SU-DHL-6 (cell line): ENCODE data around the gene SMYD1.

Source experiments
- H2AFZ ChIP-seq: fragments of 200-600 bp; sonication (generic); 2 replicates; pipeline ENCODE4 v1.6.1; 2014; ENCODE audit warnings: low read depth, mild to moderate bottlenecking, moderate library complexity, mixed read lengths, antibody characterized with exemption, low read length; ENCODE audit not compliant: severe bottlenecking
- H3F3A ChIP-seq: fragments of 200-600 bp; shearing (Covaris generic); 2 replicates; pipeline ENCODE4 v1.6.0; 2016; ENCODE audit warnings: antibody characterized with exemption, mild to moderate bottlenecking; ENCODE audit not compliant: insufficient read depth
- H3K27ac ChIP-seq: fragments of 200-600 bp; sonication (generic); 2 replicates; pipeline ENCODE4 v1.5.1; 2016; ENCODE audit warnings: low read depth, mild to moderate bottlenecking, low read length, moderate library complexity, mixed read lengths
- H3K27me3 ChIP-seq: fragments of 200-600 bp; sonication (generic), shearing (Covaris generic); 2 replicates; pipeline ENCODE4 v1.6.0; 2014; ENCODE audit warnings: mild to moderate bottlenecking, low read length
- H3K36me3 ChIP-seq: fragments of 200-600 bp; sonication (generic); 2 replicates; pipeline ENCODE4 v1.6.1; 2014; ENCODE audit warnings: mild to moderate bottlenecking, low read length, mixed read lengths
- H3K4me2 ChIP-seq: fragments of 300-600, 200-600 bp; shearing (Covaris generic), sonication (generic); 2 replicates; pipeline ENCODE4 v1.6.0; 2014; ENCODE audit warnings: low read length, low read depth, mild to moderate bottlenecking; ENCODE audit not compliant: poor library complexity, severe bottlenecking
- H3K4me3 ChIP-seq: fragments of 200-600 bp; sonication (generic); 2 replicates; pipeline ENCODE4 v1.5.1; 2014; ENCODE audit warnings: antibody characterized with exemption, low read length, mild to moderate bottlenecking, mixed read lengths; ENCODE audit not compliant: insufficient read depth, poor library complexity, severe bottlenecking
- H3K79me2 ChIP-seq: fragments of 200-600 bp; sonication (generic); 2 replicates; pipeline ENCODE4 v1.6.1; 2014; ENCODE audit warnings: mild to moderate bottlenecking, low read length, moderate library complexity; ENCODE audit not compliant: insufficient read depth
- H3K9ac ChIP-seq: fragments of 200-600 bp; sonication (generic); 2 replicates; pipeline ENCODE4 v1.7.0; 2014; ENCODE audit warnings: mild to moderate bottlenecking, low read length
- H3K9me2 ChIP-seq: fragments of 200-600 bp; sonication (generic); replicated peaks from 2 replicates; pipeline ENCODE4 v1.6.1; 2014; ENCODE audit warnings: low read length; ENCODE audit not compliant: insufficient read depth
- H3K9me3 ChIP-seq: fragments of 200-600 bp; sonication (generic); 2 replicates; pipeline ENCODE4 v1.6.1; 2014; ENCODE audit warnings: low read length, mixed read lengths; ENCODE audit not compliant: insufficient read depth
- H4K20me1 ChIP-seq: fragments of 200-600 bp; sonication (generic); 2 replicates; pipeline ENCODE4 v1.6.1; 2014; ENCODE audit warnings: low read depth, mild to moderate bottlenecking, antibody characterized with exemption, low read length, moderate library complexity, mixed read lengths
- EZH2phosphoT487 ChIP-seq: fragments of 200-600 bp; sonication (generic), shearing (Covaris generic); conservative IDR thresholded peaks from 2 replicates; pipeline ENCODE4 v1.6.1; 2018; ENCODE audit warnings: mild to moderate bottlenecking, antibody characterized with exemption, low read length, moderate library complexity, mixed read lengths
- TF ChIP-seq, protein P1 (sequence below): fragments of 200-600 bp; sonication (generic); IDR thresholded peaks from one replicate; pipeline ENCODE4 v1.5.1; 2017; ENCODE audit warnings: antibody characterized with exemption, mild to moderate bottlenecking, low read length, moderate library complexity; ENCODE audit not compliant: insufficient read depth, poor library complexity, severe bottlenecking

Gene SMYD1

DNA sequence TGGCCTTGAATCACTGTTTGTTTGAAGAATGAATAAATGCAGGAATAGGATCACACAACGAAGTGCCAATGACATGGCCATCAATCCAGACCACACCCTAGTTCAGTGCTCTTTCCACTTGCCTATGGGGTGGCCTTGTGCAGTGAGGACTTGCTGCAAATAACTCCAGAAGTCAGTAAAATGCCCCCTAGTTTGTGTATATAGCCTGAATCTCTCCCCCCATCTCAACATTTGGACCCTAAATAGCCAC is 59.9 kb downstream of the SMYD1 start:
- H4K20me1 ChIP-seq, result no peaks in the 10 kb centered on the region
- no peak overlapping the region for H3K4me2 ChIP-seq
- H3K27ac ChIP-seq, result no peak overlapping the region
- H3K4me3 ChIP-seq, result no peak overlapping the region
- H3K36me3 ChIP-seq, result no peaks in the 10 kb centered on the region
- no peaks in the 10 kb centered on the region for H3K9me3 ChIP-seq
- H3K79me2 ChIP-seq, result no peaks in the 10 kb centered on the region
- no peak overlapping the region for H2AFZ ChIP-seq
- no peaks in the 10 kb centered on the region for H3K9me2 ChIP-seq
- H3K9ac ChIP-seq, result no peak overlapping the region
- TF ChIP-seq, protein P1, sequence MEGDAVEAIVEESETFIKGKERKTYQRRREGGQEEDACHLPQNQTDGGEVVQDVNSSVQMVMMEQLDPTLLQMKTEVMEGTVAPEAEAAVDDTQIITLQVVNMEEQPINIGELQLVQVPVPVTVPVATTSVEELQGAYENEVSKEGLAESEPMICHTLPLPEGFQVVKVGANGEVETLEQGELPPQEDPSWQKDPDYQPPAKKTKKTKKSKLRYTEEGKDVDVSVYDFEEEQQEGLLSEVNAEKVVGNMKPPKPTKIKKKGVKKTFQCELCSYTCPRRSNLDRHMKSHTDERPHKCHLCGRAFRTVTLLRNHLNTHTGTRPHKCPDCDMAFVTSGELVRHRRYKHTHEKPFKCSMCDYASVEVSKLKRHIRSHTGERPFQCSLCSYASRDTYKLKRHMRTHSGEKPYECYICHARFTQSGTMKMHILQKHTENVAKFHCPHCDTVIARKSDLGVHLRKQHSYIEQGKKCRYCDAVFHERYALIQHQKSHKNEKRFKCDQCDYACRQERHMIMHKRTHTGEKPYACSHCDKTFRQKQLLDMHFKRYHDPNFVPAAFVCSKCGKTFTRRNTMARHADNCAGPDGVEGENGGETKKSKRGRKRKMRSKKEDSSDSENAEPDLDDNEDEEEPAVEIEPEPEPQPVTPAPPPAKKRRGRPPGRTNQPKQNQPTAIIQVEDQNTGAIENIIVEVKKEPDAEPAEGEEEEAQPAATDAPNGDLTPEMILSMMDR, result no peak
- no peak for TF ChIP-seq EZH2phosphoT487
- H3F3A ChIP-seq, result no peaks in the 10 kb centered on the region
- no peaks in the 10 kb centered on the region for H3K27me3 ChIP-seq

- H3K4me2 ChIP-seq, result no peak within 1 kb of the TSS
- no peak within 1 kb of the TSS for H2AFZ ChIP-seq
- H3F3A ChIP-seq, result no peaks in the 10 kb centered on the region
- no peaks in the 10 kb centered on the region for H3K9me2 ChIP-seq
- no peaks in the 10 kb centered on the region for H3K36me3 ChIP-seq
- no peak for TF ChIP-seq EZH2phosphoT487
- H4K20me1 ChIP-seq, result no peaks in the 10 kb centered on the region
- no peaks in the 10 kb centered on the region for H3K79me2 ChIP-seq
- no peak within 1 kb of the TSS for H3K4me3 ChIP-seq
- no peak within 1 kb of the TSS for H3K27ac ChIP-seq
- no peaks in the 10 kb centered on the region for H3K27me3 ChIP-seq
- H3K9me3 ChIP-seq, result no peaks in the 10 kb centered on the region
- H3K9ac ChIP-seq, result no peak within 1 kb of the TSS
These were observed 60.4 kb downstream of the SMYD1 start, which contains the start of gene FABP1 for GRCh38 chr2:88127888-88128653. Gene FABP1, minus strand, starts transcription at chr2:88128062. Its CDS starts 45 bp downstream, at chr2:88128017.

DNA sequence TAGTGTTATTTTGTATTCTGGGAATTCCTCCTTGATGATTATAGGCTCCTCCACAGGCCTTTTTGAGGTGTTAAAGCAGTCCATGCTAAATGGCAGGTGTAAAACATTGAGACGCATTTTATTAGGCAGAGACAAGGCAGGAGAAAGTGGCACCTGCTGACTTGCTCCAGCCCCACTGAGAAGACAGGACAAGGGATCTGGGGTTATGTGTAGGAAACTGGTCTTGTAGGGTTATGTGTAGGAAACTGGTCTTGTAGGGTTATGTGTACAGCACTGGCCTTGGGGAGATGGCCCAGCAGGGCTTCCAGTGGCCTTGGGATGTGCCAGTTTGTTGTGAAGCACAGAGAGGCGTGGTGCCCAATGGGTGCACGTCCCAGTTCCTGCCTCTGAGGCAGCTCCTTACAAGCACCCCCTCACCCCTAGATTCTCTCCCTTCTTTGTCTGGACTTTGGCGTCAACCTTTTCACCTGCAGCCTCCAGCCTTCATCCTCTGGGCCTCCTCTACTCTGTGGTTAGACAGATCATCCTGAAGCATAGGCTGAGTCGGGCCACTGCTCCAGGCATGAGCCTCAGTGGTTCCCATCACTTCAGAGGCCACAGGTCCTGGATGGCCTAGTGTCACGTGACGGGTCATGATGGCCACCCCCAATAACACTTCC is 61.2 kb downstream of the SMYD1 start:
- Histone ChIP-seq H3K27me3 (no peaks in the 10 kb centered on the region), H3K27ac (no peak overlapping the region), H3K36me3 (no peaks in the 10 kb centered on the region), H3K79me2 (no peaks in the 10 kb centered on the region), H3K4me2 (no peak overlapping the region), H3F3A (no peaks in the 10 kb centered on the region), H3K9me3 (no peaks in the 10 kb centered on the region), H3K4me3 (no peak overlapping the region), H3K9ac (no peak overlapping the region), H3K9me2 (no peaks in the 10 kb centered on the region), H2AFZ (no peak overlapping the region), H4K20me1 (no peaks in the 10 kb centered on the region)
- TF ChIP-seq, protein P1, result no peak
- no peak for TF ChIP-seq EZH2phosphoT487
